Peyer's patch (tissue), 4 donors: ENCODE results near the gene CDADC1. TPM values are rescaled to one million over a fixed set of nuclear protein-coding genes. Genes with fewer than 3 reads are reported as not detected.

Experiments
- DNase-seq, 3 donors: peaks; one replicate each; pipeline ENCODE4 v3.0.0-alpha.2; 2017 to 2019
- H3K27ac ChIP-seq, 4 donors: fragments of 200-600 bp; sonication (generic); one replicate each; pipeline ENCODE4 v1.5.1; 2016 to 2019
- H3K27me3 ChIP-seq, 2 donors: fragments of 200-600 bp; sonication (generic); one replicate each; pipeline ENCODE4 v1.5.1; 2019
- H3K36me3 ChIP-seq, 3 donors: fragments of 200-600 bp; sonication (generic); one replicate each; pipeline ENCODE4 v1.5.1; 2016 to 2019
- H3K4me1 ChIP-seq, 4 donors: fragments of 200-600 bp; sonication (generic); one replicate each; pipeline ENCODE4 v1.5.1; 2016 to 2019
- H3K4me3 ChIP-seq, 4 donors: fragments of 200-600 bp; sonication (generic); 1 replicate in 3 of 4; 2 replicates in 1 of 4; pipeline ENCODE4 v1.5.1; 2016 to 2019; ENCODE audit warnings: mild to moderate bottlenecking in 1 of 4
- H3K9me3 ChIP-seq, 4 donors: fragments of 200-600 bp; sonication (generic); one replicate each; pipeline ENCODE4 v1.5.1; 2016 to 2019; ENCODE audit warnings: mild to moderate bottlenecking in 1 of 4
- POLR2A ChIP-seq, 2 donors: fragments of 450-650 bp; IDR thresholded peaks; one replicate each; pipeline ENCODE4 v1.5.1; 2017; ENCODE audit warnings: antibody characterized with exemption in 2 of 2, mild to moderate bottlenecking in 2 of 2, moderate library complexity in 2 of 2
- total RNA-seq, 4 donors: library from RNA; depleted of rRNA; stranded (reverse); fragments of >200 nt; gene quantifications; one replicate each; pipeline ENCODE4 v1.1.0, GENCODE V29; 2016
- TF ChIP-seq, protein P1 (sequence below), 6 experiments: fragments of 450-650 bp in 4 of 6; fragments of 200-600 bp in 2 of 6; sonication (generic) in 1 of 6; IDR thresholded peaks; one replicate each; pipeline ENCODE4 v1.5.1; 2017 to 2019; ENCODE audit warnings: antibody characterized with exemption in 6 of 6, mild to moderate bottlenecking in 3 of 6, moderate library complexity in 1 of 6

The CDADC1 gene
- total RNA-seq, 4 donors from 2014 or later = 4.7 to 9.2 (median 7.1) TPM

DNA sequence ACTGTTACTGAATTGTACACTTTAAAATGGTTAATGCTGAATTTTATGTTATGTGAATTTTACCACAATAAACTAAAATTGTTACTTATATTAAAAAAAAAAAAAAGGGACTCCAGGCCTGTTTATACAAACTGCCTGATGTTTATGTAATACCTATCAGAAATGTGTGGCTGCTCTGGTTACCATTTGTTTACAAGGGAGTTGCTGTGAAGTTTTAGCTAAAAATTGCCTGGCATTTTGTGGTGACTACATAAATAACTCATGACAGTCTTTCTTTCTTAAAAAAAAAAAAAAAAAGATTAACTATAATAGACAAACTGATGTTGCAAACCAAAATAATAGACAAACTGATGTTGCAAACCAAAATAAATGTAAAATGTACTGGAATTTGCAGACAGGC lies 71.8 kb downstream of the CDADC1 start:
- TF ChIP-seq, protein P1, sequence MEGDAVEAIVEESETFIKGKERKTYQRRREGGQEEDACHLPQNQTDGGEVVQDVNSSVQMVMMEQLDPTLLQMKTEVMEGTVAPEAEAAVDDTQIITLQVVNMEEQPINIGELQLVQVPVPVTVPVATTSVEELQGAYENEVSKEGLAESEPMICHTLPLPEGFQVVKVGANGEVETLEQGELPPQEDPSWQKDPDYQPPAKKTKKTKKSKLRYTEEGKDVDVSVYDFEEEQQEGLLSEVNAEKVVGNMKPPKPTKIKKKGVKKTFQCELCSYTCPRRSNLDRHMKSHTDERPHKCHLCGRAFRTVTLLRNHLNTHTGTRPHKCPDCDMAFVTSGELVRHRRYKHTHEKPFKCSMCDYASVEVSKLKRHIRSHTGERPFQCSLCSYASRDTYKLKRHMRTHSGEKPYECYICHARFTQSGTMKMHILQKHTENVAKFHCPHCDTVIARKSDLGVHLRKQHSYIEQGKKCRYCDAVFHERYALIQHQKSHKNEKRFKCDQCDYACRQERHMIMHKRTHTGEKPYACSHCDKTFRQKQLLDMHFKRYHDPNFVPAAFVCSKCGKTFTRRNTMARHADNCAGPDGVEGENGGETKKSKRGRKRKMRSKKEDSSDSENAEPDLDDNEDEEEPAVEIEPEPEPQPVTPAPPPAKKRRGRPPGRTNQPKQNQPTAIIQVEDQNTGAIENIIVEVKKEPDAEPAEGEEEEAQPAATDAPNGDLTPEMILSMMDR (IDR thresholded peaks at IDR 0.05) = no peak
- TF ChIP-seq POLR2A (IDR thresholded peaks at IDR 0.05) = no peak
- Histone ChIP-seq H3K27ac (no peak overlapping the region), H3K27me3 (no peaks in the 10 kb centered on the region), H3K9me3 (no peaks in the 10 kb centered on the region), H3K36me3 (no peaks in the 10 kb centered on the region), H3K4me1 (peaks cover 0 to 8% (median 0%) of the 10 kb centered on the region in 4 donors), H3K4me3 (no peak overlapping the region)
- no peak for DNase-seq

DNA sequence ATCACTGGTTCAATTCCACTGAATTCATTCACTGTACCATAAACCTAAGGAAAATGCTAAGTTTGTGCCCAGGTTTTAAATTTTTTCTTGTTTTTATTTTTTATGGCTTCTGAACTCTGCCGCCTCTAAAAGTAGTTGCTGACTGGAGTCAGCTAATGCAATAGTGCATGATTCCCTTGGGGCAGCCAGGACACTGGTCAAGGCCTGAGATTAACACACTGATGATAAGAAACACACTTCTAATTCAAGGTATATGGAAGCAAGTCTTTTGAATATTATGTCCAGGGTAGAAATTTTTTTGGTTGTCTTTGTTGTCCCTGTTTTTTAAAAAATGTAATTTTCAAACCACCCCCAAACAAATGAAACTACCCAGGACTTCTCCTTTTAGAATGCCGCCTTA lies 72.2 kb downstream of the CDADC1 start:
- TF ChIP-seq, protein P1 (IDR thresholded peaks at IDR 0.05) = no peak
- TF ChIP-seq POLR2A (IDR thresholded peaks at IDR 0.05) = no peak
- H3K9me3 ChIP-seq = no peaks in the 10 kb centered on the region
- H3K36me3 ChIP-seq = no peaks in the 10 kb centered on the region
- H3K4me3 ChIP-seq = no peak overlapping the region
- no peaks in the 10 kb centered on the region for H3K27me3 ChIP-seq
- peaks cover 0 to 4% (median 0%) of the 10 kb centered on the region in 4 donors for H3K4me1 ChIP-seq
- no peak for DNase-seq
- no peak overlapping the region for H3K27ac ChIP-seq

DNA sequence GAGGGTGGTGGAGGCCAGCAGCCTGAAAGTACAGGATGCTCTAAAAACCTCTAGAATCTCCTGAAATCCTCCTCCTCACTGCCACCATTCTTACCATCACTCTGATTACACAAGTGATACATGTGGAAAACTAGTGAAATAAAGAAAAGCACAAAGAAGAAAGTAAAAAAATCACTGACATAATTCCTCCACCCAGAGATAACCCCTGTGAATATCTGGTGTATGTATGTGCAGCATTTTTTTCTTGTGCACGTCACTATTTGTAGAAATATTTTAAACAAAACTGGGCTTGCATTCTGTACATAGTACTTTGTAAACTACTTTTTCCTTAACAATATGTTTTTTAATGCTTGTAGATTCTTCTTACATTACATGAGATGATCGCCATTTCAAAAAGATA lies 73.2 kb downstream of the CDADC1 start:
- Histone ChIP-seq H3K27me3 (no peaks in the 10 kb centered on the region), H3K4me3 (no peak overlapping the region), H3K27ac (no peak overlapping the region), H3K9me3 (no peaks in the 10 kb centered on the region), H3K4me1 (no peaks in the 10 kb centered on the region), H3K36me3 (no peaks in the 10 kb centered on the region)
- DNase-seq = no peak
- TF ChIP-seq, protein P1 (IDR thresholded peaks at IDR 0.05) = no peak
- TF ChIP-seq POLR2A (IDR thresholded peaks at IDR 0.05) = no peak

DNA sequence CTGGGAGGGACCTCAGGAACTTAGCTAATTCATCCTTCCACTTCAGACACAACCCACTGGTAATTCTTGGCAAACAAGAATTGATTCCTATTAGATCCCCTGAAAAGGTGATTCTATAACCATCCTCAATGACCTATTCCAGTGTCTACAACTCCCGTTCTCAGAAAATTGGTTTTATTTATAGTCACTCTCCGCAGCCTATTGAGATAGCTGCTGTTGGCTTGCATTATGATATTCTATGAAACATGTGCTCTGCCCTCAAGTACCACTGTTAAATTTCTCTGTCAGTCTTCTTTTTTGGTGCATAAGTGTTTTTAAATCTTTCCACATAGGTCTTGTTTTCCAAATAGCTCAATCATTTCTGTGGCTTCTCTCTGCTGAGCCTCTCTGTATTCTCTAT lies 75.0 kb downstream of the CDADC1 start:
- H3K4me1 ChIP-seq = no peaks in the 10 kb centered on the region
- no peak overlapping the region for H3K27ac ChIP-seq
- no peak for DNase-seq
- H3K27me3 ChIP-seq = no peaks in the 10 kb centered on the region
- H3K4me3 ChIP-seq = no peak overlapping the region
- H3K36me3 ChIP-seq = no peaks in the 10 kb centered on the region
- H3K9me3 ChIP-seq = no peaks in the 10 kb centered on the region
- no peak for TF ChIP-seq POLR2A (IDR thresholded peaks at IDR 0.05)
- TF ChIP-seq, protein P1 (IDR thresholded peaks at IDR 0.05) = no peak

DNA sequence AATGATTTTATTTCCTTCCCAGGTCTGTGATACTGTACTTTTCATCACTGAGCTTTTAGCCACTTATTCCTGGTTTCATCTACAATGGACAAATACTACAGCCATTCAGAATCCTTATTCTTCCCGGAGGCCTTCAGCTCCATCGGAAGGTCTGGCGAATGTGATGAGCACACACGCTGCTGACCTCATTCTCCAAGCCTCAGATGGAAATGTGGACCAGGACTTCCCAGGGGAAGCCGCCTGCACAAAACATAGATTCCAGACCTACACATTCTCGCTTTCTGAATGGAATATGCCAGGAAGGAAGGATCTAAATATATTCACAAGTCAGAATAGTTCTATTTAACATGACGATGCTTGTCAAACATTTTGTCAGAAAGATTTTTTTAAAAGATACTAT lies 75.6 kb downstream of the CDADC1 start:
- TF ChIP-seq, protein P1 (IDR thresholded peaks at IDR 0.05) = no peak
- TF ChIP-seq POLR2A (IDR thresholded peaks at IDR 0.05) = no peak
- no peaks in the 10 kb centered on the region for H3K4me1 ChIP-seq
- H3K27ac ChIP-seq = no peak overlapping the region
- H3K27me3 ChIP-seq = no peaks in the 10 kb centered on the region
- no peaks in the 10 kb centered on the region for H3K36me3 ChIP-seq
- DNase-seq = no peak
- no peak overlapping the region for H3K4me3 ChIP-seq
- no peaks in the 10 kb centered on the region for H3K9me3 ChIP-seq
